Testis (tissue), 2 donors: Measurements from ENCODE around the gene OLFM1.

Source experiments
- CTCF ChIP-seq, 3 experiments: fragments of 450-650 bp in 2 of 3; fragments of 200-600 bp in 1 of 3; sonication (generic) in 1 of 3; IDR thresholded peaks; one replicate each; pipeline ENCODE4 v1.5.1; 2016 to 2019; ENCODE audit warnings: antibody characterized with exemption in 3 of 3, mild to moderate bottlenecking in 2 of 3, moderate library complexity in 1 of 3
- POLR2A ChIP-seq: fragments of 450-650 bp; IDR thresholded peaks from one replicate; pipeline ENCODE4 v1.6.1; 2017; ENCODE audit warnings: antibody characterized with exemption, mild to moderate bottlenecking, moderate library complexity

DNA sequence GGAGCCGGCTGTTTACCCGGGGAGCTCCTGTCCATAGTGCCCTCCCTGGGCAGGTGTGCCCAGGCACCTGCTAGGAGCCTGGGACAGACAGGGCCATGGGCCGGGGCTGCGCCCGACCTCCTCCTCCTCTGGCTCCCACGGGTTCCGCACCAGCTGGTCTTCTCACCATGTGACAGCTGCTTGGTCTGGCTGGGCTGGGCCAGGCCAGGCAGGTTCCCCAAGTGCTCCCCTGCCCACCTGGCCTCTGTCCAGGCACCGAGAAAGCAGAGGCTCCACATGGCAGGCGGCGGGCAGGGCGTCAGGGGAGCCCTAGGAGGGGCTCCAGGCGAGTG lies 60.0 kb downstream of the OLFM1 start:
- TF ChIP-seq CTCF (IDR thresholded peaks at IDR 0.05) (no peak), POLR2A (no peak)
